GM21360 (cell line): ENCODE results near the gene F2.
"Not testable (repeated sequence)": the region's sequence is repeated elsewhere in the genome, so short reads cannot be mapped to it uniquely, and the experiment has no call there.

Experiments used
- ATAC-seq: cut with Tn5 transposase; IDR thresholded peaks from one replicate; pipeline ENCODE4 v1.9.1; 2021; ENCODE audit warnings: mild to moderate bottlenecking, moderate library complexity; ENCODE audit not compliant: unreplicated experiment

F2 gene

GRCh38 chr11:46682773-46683752, 36.0 kb upstream of the F2 start:
- ATAC-seq = no peak

- ATAC-seq = no peak
Observed at GRCh38 chr11:46684367-46684766, 34.6 kb upstream of the F2 start.

- no peak for ATAC-seq
Observed at GRCh38 chr11:46686886-46687795, 31.9 kb upstream of the F2 start.

GRCh38 chr11:46690702-46691101, 28.3 kb upstream of the F2 start:
- ATAC-seq = no peak

GRCh38 chr11:46692450-46692849, 26.6 kb upstream of the F2 start:
- no peak for ATAC-seq

GRCh38 chr11:46693597-46694012, 25.4 kb upstream of the F2 start:
- no peak for ATAC-seq

GRCh38 chr11:46694072-46694471, 24.9 kb upstream of the F2 start:
- ATAC-seq = no peak

GRCh38 chr11:46694607-46695006, 24.4 kb upstream of the F2 start:
- no peak for ATAC-seq

- ATAC-seq = no peak
Observed at GRCh38 chr11:46695345-46696211, 23.4 kb upstream of the F2 start.

- ATAC-seq = no peak
Observed at GRCh38 chr11:46696212-46696558, 22.8 kb upstream of the F2 start.

GRCh38 chr11:46697303-46697702, 21.7 kb upstream of the F2 start:
- ATAC-seq = no peak

- ATAC-seq = no peak
Observed at GRCh38 chr11:46697723-46698122, 21.3 kb upstream of the F2 start.

- ATAC-seq = no peak
Observed at GRCh38 chr11:46698597-46698996, 20.4 kb upstream of the F2 start.

- ATAC-seq = peak; percentile 84
Observed at GRCh38 chr11:46700241-46701077, 18.6 kb upstream of the F2 start, which contains the start of the genes ARHGAP1 and ZNF408. Gene ARHGAP1, minus strand, starts transcription at chr11:46700619. Its CDS starts 4,512 bp downstream, at chr11:46696107. Gene ZNF408, plus strand, starts transcription at chr11:46701031. Its CDS starts 17 bp downstream, at chr11:46701048.

GRCh38 chr11:46701078-46701654, 17.8 kb upstream of the F2 start:
- ATAC-seq = no peak

GRCh38 chr11:46705070-46705688, 13.8 kb upstream of the F2 start:
- no peak for ATAC-seq

- ATAC-seq = no peak
Observed at GRCh38 chr11:46706886-46707285, 12.1 kb upstream of the F2 start.

- ATAC-seq = not testable (repeated sequence)
Observed at GRCh38 chr11:46709351-46709750, 9.7 kb upstream of the F2 start.

- no peak for ATAC-seq
Observed at GRCh38 chr11:46710821-46711269, 8.2 kb upstream of the F2 start.
